Cardiac muscle cell (in vitro differentiated cells and primary cell): ENCODE data around the gene SLC27A5. TPM values are rescaled to one million over a fixed set of nuclear protein-coding genes. Genes with fewer than 3 reads are reported as not detected.

ENCODE experiments used
- DNase-seq, 2 donors: peaks; one replicate each; pipeline versions ENCODE4 v3.0.0 to v3.0.0-alpha.2; 2010 to 2017; ENCODE audit warnings: low read depth in 1 of 2, low spot score in 1 of 2
- H3K27ac ChIP-seq: fragments of 200-600 bp; sonication (generic); 2 replicates; pipeline ENCODE4 v1.5.1; 2016
- H3K27me3 ChIP-seq: fragments of 200-600 bp; sonication (generic); 2 replicates; pipeline ENCODE4 v1.6.0; 2016; ENCODE audit warnings: control low read depth
- H3K36me3 ChIP-seq: fragments of 200-600 bp; sonication (generic); 2 replicates; pipeline ENCODE4 v1.5.1; 2016; ENCODE audit warnings: control low read depth
- H3K4me1 ChIP-seq: fragments of 200-600 bp; sonication (generic); 2 replicates; pipeline ENCODE4 v1.8.1; 2017; ENCODE audit warnings: low read depth, mild to moderate bottlenecking, mixed run types
- H3K4me3 ChIP-seq: fragments of 200-600 bp; sonication (generic); 2 replicates; pipeline ENCODE4 v1.5.1; 2016; ENCODE audit warnings: mild to moderate bottlenecking
- H3K9me3 ChIP-seq: fragments of 200-600 bp; sonication (generic); 2 replicates; pipeline ENCODE4 v1.5.1; 2017; ENCODE audit warnings: low read depth, mild to moderate bottlenecking, control low read depth
- CTCF ChIP-seq: IDR thresholded peaks from 2 replicates; pipeline ENCODE4 v1.5.1; 2012; ENCODE audit warnings: low read depth, mild to moderate bottlenecking, low read length
- polyA plus RNA-seq: library from polyadenylated mRNA; unstranded; fragments of >200 nt; fragmentation: Nextera tagmentation; extraction: Ambion mirVana; gene quantifications from 2 replicates; pipeline ENCODE4 v1.2.1, GENCODE V29; 2016
- total RNA-seq: library from RNA; depleted of rRNA; stranded (reverse); fragments of >200 nt; gene quantifications from 2 replicates; pipeline ENCODE4 v1.2.3, GENCODE V29; 2016

SLC27A5 gene
- total and polyA plus RNA-seq, 2 experiments from 2014 or later = 22.5 to 23.9 TPM

DNA sequence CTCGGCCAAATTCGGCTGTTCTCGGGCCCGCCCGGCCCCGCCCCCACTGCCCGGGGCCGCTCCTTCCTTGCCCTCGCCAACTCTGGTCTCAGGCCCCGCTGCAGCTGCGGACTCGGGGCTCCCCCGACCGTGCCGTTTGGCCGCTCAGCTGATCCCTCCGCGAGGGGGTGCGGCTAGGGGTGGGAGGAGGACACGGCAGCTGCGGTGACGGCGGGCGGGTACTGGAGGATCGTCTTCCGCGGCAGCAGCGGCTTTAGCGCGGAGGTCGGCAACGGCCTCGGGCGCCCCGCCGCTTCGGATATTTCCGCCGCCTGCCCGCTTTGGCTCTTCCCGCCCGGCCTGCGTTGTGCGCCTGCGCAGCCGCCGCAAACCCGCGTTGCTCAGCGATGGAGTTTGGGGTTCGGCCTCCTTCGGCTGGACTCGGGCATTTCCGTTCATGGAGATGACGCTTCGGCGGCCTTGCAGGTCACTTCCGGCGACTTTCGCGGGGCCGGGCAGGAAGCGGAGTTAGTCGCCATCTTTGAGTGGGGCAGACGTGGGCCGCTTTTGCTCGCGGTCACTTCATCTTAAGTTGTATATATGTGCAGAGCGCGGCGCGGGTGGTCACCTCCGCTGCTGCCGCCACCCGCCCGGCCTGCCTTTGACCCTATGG is 47.0 kb upstream of the SLC27A5 start:
- H3K27ac ChIP-seq = peak overlapping the region; percentile 99
- H3K4me3 ChIP-seq = peak overlapping the region; percentile 56
- H3K36me3 ChIP-seq = peaks cover 9% of the 10 kb centered on the region
- no peaks in the 10 kb centered on the region for H3K27me3 ChIP-seq
- no peaks in the 10 kb centered on the region for H3K9me3 ChIP-seq
- peak; percentile 99 for DNase-seq
- no peak for TF ChIP-seq CTCF
- peaks cover 31% of the 10 kb centered on the region for H3K4me1 ChIP-seq

DNA sequence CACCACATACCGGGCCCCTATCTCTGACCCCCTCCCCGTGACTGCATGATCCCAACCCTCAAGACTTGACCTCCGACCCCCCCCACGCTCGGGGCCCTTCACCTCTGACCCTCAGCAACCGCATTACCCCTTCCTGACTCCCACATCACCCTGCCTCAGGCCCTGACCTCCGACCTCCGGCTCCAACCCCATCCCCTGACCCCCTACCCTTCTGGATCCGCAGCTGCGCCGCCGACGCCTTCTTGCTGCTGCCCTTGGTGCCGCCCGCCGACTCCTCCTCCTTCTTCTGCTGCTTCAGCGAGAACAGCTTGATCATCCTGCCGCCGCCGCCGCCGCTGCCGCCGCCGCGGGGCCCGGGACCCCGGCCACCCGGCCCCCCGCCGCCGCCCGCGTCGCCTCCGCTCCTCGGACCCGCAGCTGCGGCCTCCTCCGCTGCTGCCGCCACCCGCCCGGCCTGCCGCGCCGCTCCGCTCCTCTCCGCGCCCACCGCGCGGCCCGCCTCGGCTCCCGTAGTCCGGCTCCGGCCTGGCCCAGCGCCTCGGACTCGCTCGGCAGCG is 46.4 kb upstream of the SLC27A5 start, which contains the start of gene UBE2M:
TSS of gene UBE2M (minus strand) at position 546 of the 557 bp plus-strand sequence. CDS start at position 316, 230 bp downstream.
- peaks cover 9% of the 10 kb centered on the region for H3K36me3 ChIP-seq
- peak within 1 kb of the TSS; percentile 56 for H3K4me3 ChIP-seq
- H3K9me3 ChIP-seq = no peaks in the 10 kb centered on the region
- TF ChIP-seq CTCF = no peak
- H3K27ac ChIP-seq = peak within 1 kb of the TSS; percentile 99
- H3K27me3 ChIP-seq = no peaks in the 10 kb centered on the region
- DNase-seq = peak in 1 of 2 donors; percentile 68
- H3K4me1 ChIP-seq = peaks cover 35% of the 10 kb centered on the region

DNA sequence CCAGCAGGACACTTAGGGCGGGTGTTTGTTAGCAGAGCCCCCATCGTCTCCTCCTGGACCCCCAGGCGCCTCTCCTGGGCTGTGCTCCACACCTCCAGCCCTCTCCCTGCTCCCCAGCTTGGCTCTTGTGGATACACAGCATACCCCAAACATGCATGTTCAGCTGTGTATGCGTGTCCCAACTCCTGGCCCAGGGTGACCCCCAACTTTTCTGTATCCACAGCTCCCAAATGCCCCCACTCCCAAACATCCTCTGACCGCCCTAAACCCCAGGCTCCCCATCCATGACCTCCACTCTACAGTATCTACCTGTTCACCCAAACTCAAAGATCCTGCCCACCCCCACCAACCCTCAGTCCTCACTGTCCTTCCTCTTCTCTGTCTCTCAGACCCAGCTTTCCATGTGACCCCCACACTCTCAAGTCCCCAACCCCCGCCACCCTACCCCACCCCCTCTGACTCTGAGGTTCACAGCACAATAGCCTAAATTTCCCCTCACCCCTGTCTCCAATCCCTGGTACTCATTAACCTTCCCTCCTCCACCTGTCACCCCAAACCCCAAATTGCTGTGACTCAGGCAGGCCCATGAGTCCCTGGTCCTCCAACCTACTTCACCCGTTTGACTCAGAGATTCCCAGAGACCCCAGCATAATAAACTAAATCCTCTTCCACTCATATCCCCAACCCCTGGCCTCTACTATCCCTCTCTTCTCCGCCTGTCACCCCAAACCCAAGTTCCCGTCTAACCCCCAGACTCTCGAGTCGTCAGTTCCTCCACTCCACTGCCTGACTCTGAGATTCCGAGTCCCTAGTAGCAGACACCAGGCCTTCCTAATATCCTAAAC is 45.7 kb upstream of the SLC27A5 start:
- Histone ChIP-seq H3K4me1 (peaks cover 30% of the 10 kb centered on the region), H3K9me3 (no peaks in the 10 kb centered on the region), H3K4me3 (peak overlapping the region; percentile 56), H3K36me3 (peaks cover 9% of the 10 kb centered on the region), H3K27me3 (no peaks in the 10 kb centered on the region), H3K27ac (peak overlapping the region; percentile 99)
- TF ChIP-seq CTCF = no peak
- no peak for DNase-seq

GRCh38 chr19:58556622-58557220 is 44.9 kb upstream of the SLC27A5 start:
- peaks cover 11% of the 10 kb centered on the region for H3K36me3 ChIP-seq
- H3K9me3 ChIP-seq = no peaks in the 10 kb centered on the region
- no peak for DNase-seq
- H3K27ac ChIP-seq = peak overlapping the region; percentile 99
- TF ChIP-seq CTCF = no peak
- peak overlapping the region; percentile 56 for H3K4me3 ChIP-seq
- peaks cover 26% of the 10 kb centered on the region for H3K4me1 ChIP-seq
- no peaks in the 10 kb centered on the region for H3K27me3 ChIP-seq

GRCh38 chr19:58555920-58556621 is 44.3 kb upstream of the SLC27A5 start:
- Histone ChIP-seq H3K9me3 (no peaks in the 10 kb centered on the region), H3K36me3 (peaks cover 17% of the 10 kb centered on the region), H3K27ac (peak overlapping the region; percentile 99), H3K4me3 (no peak overlapping the region), H3K4me1 (peaks cover 26% of the 10 kb centered on the region), H3K27me3 (no peaks in the 10 kb centered on the region)
- DNase-seq = no peak
- no peak for TF ChIP-seq CTCF
